Body of pancreas (tissue), 4 donors: ENCODE measurements around the gene CPNE7. TPM values are rescaled to one million over a fixed set of nuclear protein-coding genes. Genes with fewer than 3 reads are reported as not detected.

Experiments
- ATAC-seq: fragments of 150-250 bp; one replicate; pipeline ENCODE4 v1.9.1; 2016
- DNase-seq, 4 donors: peaks; one replicate each; pipeline ENCODE4 v3.0.0-alpha.2; 2019
- H3K27ac ChIP-seq, 4 donors: fragments of 200-600 bp; sonication (generic); 1 replicate in 3 of 4; 2 replicates in 1 of 4; pipeline versions ENCODE4 v1.5.1 to v1.6.1; 2016 to 2019; ENCODE audit warnings: mild to moderate bottlenecking in 1 of 4, mixed read lengths in 1 of 4, moderate library complexity in 1 of 4
- H3K27me3 ChIP-seq, 2 donors: fragments of 200-600 bp; sonication (generic); one replicate each; pipeline ENCODE4 v1.6.0; 2016; ENCODE audit warnings: mild to moderate bottlenecking in 1 of 2
- H3K36me3 ChIP-seq, 2 donors: fragments of 200-600 bp; sonication (generic); replicated peaks in 1 of 2; 2 replicates each; pipeline ENCODE4 v1.5.1; 2016; ENCODE audit warnings: low read depth in 2 of 2; ENCODE audit not compliant: insufficient read depth in 1 of 2
- H3K4me1 ChIP-seq: fragments of 200-600 bp; sonication (generic); one replicate; pipeline ENCODE4 v1.6.0; 2016
- H3K4me3 ChIP-seq, 2 donors: fragments of 200-600 bp; sonication (generic); 1 replicate in 1 of 2; 2 replicates in 1 of 2; pipeline ENCODE4 v1.5.1; 2016 to 2019
- H3K9me3 ChIP-seq, 3 donors: fragments of 200-600 bp; sonication (generic); 1 replicate in 2 of 3; 2 replicates in 1 of 3; pipeline ENCODE4 v1.5.1; 2016
- CTCF ChIP-seq, 7 experiments: fragments of 450-650 bp in 4 of 7; fragments of 200-600 bp in 3 of 7; sonication (generic) in 3 of 7; IDR thresholded peaks; one replicate each; pipeline ENCODE4 v1.5.1; 2016 to 2019; ENCODE audit warnings: antibody characterized with exemption in 7 of 7
- POLR2A ChIP-seq, 3 donors: fragments of 450-650 bp; IDR thresholded peaks; one replicate each; pipeline ENCODE4 v1.6.1; 2016; ENCODE audit warnings: antibody characterized with exemption in 3 of 3, mild to moderate bottlenecking in 2 of 3
- WGBS, 2 donors: methylation state at CpG; one replicate each; pipeline ENCODE4 v1.1.5; 2017; 5-methylcytosine and 5-hydroxymethylcytosine counted together
- intact Hi-C: fragments of 100-400 bp; cut with DNase I; formaldehyde crosslinking; loops from one replicate; pipeline ENCODE4 v1.15.1; 2023
- total RNA-seq, 2 donors: library from RNA; depleted of rRNA; stranded (reverse); fragments of >200 nt; gene quantifications; one replicate each; pipeline ENCODE4 v1.1.0, GENCODE V29; 2016

The CPNE7 gene
- total RNA-seq: 1 to 10 TPM in 1 of 2 donors, not detected in 1; 2.1 TPM

- Histone ChIP-seq H3K27me3 (peaks cover 0 to 13% of the 10 kb centered on the region in 2 donors), H3K36me3 (no peaks in the 10 kb centered on the region), H3K9me3 (no peaks in the 10 kb centered on the region), H3K4me3 (no peak within 1 kb of the TSS), H3K4me1 (peaks cover 20% of the 10 kb centered on the region), H3K27ac (no peak within 1 kb of the TSS)
- intact Hi-C loops: no loop called here
- TF ChIP-seq CTCF (IDR thresholded peaks at IDR 0.05) (no peak), POLR2A (IDR thresholded peaks at IDR 0.05) (no peak)
- whole genome bisulfite sequencing, 2 donors: 2% methylated on average over 59 of the region's 103 CpGs; no CpG with 5 or more reads in 1 of the 2 donors
- peak; percentile 26 for ATAC-seq
- no peak for DNase-seq
Observed at GRCh38 chr16:89575247-89576152, at the start of gene CPNE7. CPNE7 (plus strand) TSS chr16:89575758; CDS start chr16:89575898, 140 bp downstream.

GRCh38 chr16:89529097-89529496 lies 46.5 kb upstream of the CPNE7 start:
- WGBS, 2 donors: 89 to 97% methylated on average over 16 of the region's 16 CpGs
- intact Hi-C loops: no loop called here
- H3K4me1 ChIP-seq: no peaks in the 10 kb centered on the region
- no peak overlapping the region for H3K4me3 ChIP-seq
- ATAC-seq (no peak), DNase-seq (no peak)
- no peaks in the 10 kb centered on the region for H3K9me3 ChIP-seq
- H3K27ac ChIP-seq: no peak overlapping the region
- TF ChIP-seq POLR2A (IDR thresholded peaks at IDR 0.05) (no peak), CTCF (IDR thresholded peaks at IDR 0.05) (no peak)
- peaks cover 3 to 39% of the 10 kb centered on the region in 2 donors for H3K36me3 ChIP-seq
- H3K27me3 ChIP-seq: no peaks in the 10 kb centered on the region

- Histone ChIP-seq H3K36me3 (peaks cover 0 to 40% of the 10 kb centered on the region in 2 donors), H3K4me3 (no peak overlapping the region), H3K4me1 (no peaks in the 10 kb centered on the region), H3K9me3 (no peaks in the 10 kb centered on the region), H3K27me3 (no peaks in the 10 kb centered on the region), H3K27ac (no peak overlapping the region)
- ATAC-seq (no peak), DNase-seq (no peak)
- no peak for TF ChIP-seq POLR2A (IDR thresholded peaks at IDR 0.05)
- no peak for TF ChIP-seq CTCF (IDR thresholded peaks at IDR 0.05)
- intact Hi-C loops: no loop called here
- WGBS, 2 donors: 91 to 94% methylated on average over 35 to 36 of the region's 37 CpGs
Observed at GRCh38 chr16:89530401-89531381, 44.9 kb upstream of the CPNE7 start.

- intact Hi-C loops: no loop called here
- WGBS, 2 donors: 85 to 96% methylated on average over 13 to 30 of the region's 31 CpGs
- TF ChIP-seq CTCF (IDR thresholded peaks at IDR 0.05) (no peak), POLR2A (IDR thresholded peaks at IDR 0.05) (no peak)
- H3K9me3 ChIP-seq: no peaks in the 10 kb centered on the region
- H3K27ac ChIP-seq: no peak overlapping the region
- peaks cover 3 to 31% of the 10 kb centered on the region in 2 donors for H3K36me3 ChIP-seq
- H3K27me3 ChIP-seq: no peaks in the 10 kb centered on the region
- no peak overlapping the region for H3K4me3 ChIP-seq
- H3K4me1 ChIP-seq: no peaks in the 10 kb centered on the region
- DNase-seq (no peak), ATAC-seq (no peak)
Observed at GRCh38 chr16:89531821-89532526, 43.6 kb upstream of the CPNE7 start.
